B cell (primary cell): ENCODE data around the gene PLXNA3. TPM values are rescaled to one million over a fixed set of nuclear protein-coding genes. Genes with fewer than 3 reads are reported as not detected.

Experiments used
- ATAC-seq: fragments of 200-7000 bp; cut with Tn5 transposase; one replicate; pipeline ENCODE4 v1.10.0; 2021; ENCODE audit warnings: low read depth, mild to moderate bottlenecking, moderate number of reproducible peaks, moderate library complexity
- CTCF ChIA-PET: fragments of 350-600 bp; sonication (Branson Sonifier 250); formaldehyde crosslinking; loops from one replicate; lab custom pipeline; 2021; ENCODE audit warnings: antibody characterized with exemption, inconsistent platforms; lab: Charles Lee
- POLR2A ChIA-PET: fragments of 350-600 bp; sonication (Branson Sonifier 250); formaldehyde crosslinking; loops from one replicate; lab custom pipeline; 2021; ENCODE audit warnings: antibody characterized with exemption; lab: Charles Lee
- DNase-seq: peaks from one replicate; pipeline ENCODE4 v3.0.0; 2013
- H2AFZ ChIP-seq: 2 replicates; pipeline ENCODE4 v1.6.1; 2012; ENCODE audit warnings: mild to moderate bottlenecking, low read depth, low read length; ENCODE audit not compliant: insufficient read depth, poor library complexity, severe bottlenecking
- H3K27ac ChIP-seq, 2 donors: 1 replicate in 1 of 2; 2 replicates in 1 of 2; pipeline ENCODE4 v1.5.1; 2012 to 2013; ENCODE audit warnings: low read length in 2 of 2, mild to moderate bottlenecking in 2 of 2, moderate library complexity in 1 of 2
- H3K27me3 ChIP-seq, 4 experiments: fragments of 200-600 bp in 1 of 4; sonication (generic) in 1 of 4; replicated peaks in 1 of 4; 1 replicate in 2 of 4; 2 replicates in 2 of 4; pipeline versions ENCODE4 v1.6.1 to v1.7.0; 2013 to 2016; ENCODE audit warnings: low read length in 3 of 4, mild to moderate bottlenecking in 2 of 4, mixed read lengths in 1 of 4, moderate library complexity in 1 of 4; ENCODE audit not compliant: insufficient read depth in 4 of 4, control insufficient read depth in 3 of 4; ENCODE audit errors: control extremely low read depth in 1 of 4
- H3K36me3 ChIP-seq, 2 experiments: replicated peaks in 1 of 2; 1 replicate in 1 of 2; 2 replicates in 1 of 2; pipeline versions ENCODE4 v1.6.1 to v1.7.1; 2013; ENCODE audit warnings: low read length in 1 of 2; ENCODE audit not compliant: insufficient read depth in 2 of 2, control insufficient read depth in 1 of 2; ENCODE audit errors: control extremely low read depth in 1 of 2, extremely low read depth in 1 of 2
- H3K4me1 ChIP-seq, 2 donors: fragments of 200-600 bp in 1 of 2; sonication (generic) in 1 of 2; 1 replicate in 1 of 2; 2 replicates in 1 of 2; pipeline versions ENCODE4 v1.5.1 to v1.6.1; 2013 to 2017; ENCODE audit warnings: low read length in 2 of 2; ENCODE audit not compliant: control insufficient read depth in 2 of 2, insufficient read depth in 2 of 2
- H3K4me2 ChIP-seq: replicated peaks from 2 replicates; pipeline ENCODE3; 2012; ENCODE audit warnings: mild to moderate bottlenecking, low read depth, low read length; ENCODE audit not compliant: poor library complexity, severe bottlenecking
- H3K4me3 ChIP-seq, 5 experiments: fragments of 200-600 bp in 1 of 5; sonication (generic) in 1 of 5; 1 replicate in 3 of 5; 2 replicates in 2 of 5; pipeline versions ENCODE4 v1.5.1 to v1.7.0; 2011 to 2016; ENCODE audit warnings: low read length in 4 of 5, mild to moderate bottlenecking in 4 of 5, low read depth in 2 of 5, control low read depth in 1 of 5, moderate library complexity in 1 of 5; ENCODE audit not compliant: insufficient read depth in 1 of 5; ENCODE audit errors: control extremely low read depth in 1 of 5, extremely low read depth in 1 of 5
- H3K79me2 ChIP-seq: fragments of 200-600 bp; sonication (generic); one replicate; pipeline ENCODE4 v1.6.0; 2016; ENCODE audit warnings: low read length; ENCODE audit not compliant: control insufficient read depth, insufficient read depth
- H3K9ac ChIP-seq: fragments of 200-600 bp; sonication (generic); 2 replicates; pipeline ENCODE4 v1.6.1; 2017; ENCODE audit warnings: mild to moderate bottlenecking, low read length, moderate library complexity
- H3K9me3 ChIP-seq, 3 donors: one replicate each; pipeline versions ENCODE4 v1.6.1 to v1.7.1; 2013; ENCODE audit warnings: low read length in 2 of 3; ENCODE audit not compliant: control insufficient read depth in 2 of 3, insufficient read depth in 1 of 3; ENCODE audit errors: control extremely low read depth in 1 of 3
- H4K20me1 ChIP-seq: 2 replicates; pipeline ENCODE4 v1.6.0; 2012; ENCODE audit warnings: mild to moderate bottlenecking, low read length; ENCODE audit not compliant: insufficient read depth, control insufficient read depth, poor library complexity, severe bottlenecking
- H3K27ac Mint-ChIP-seq: one replicate; pipeline ENCODE4 v1.8.0; 2021; ENCODE audit warnings: mixed read lengths
- H3K27me3 Mint-ChIP-seq: one replicate; pipeline ENCODE4 v1.8.0; 2021; ENCODE audit warnings: mixed read lengths
- H3K4me1 Mint-ChIP-seq: one replicate; pipeline ENCODE4 v1.8.0; 2021; ENCODE audit warnings: mixed read lengths
- H3K4me3 Mint-ChIP-seq: one replicate; pipeline ENCODE4 v1.8.0; 2021; ENCODE audit warnings: mixed read lengths
- H3K9me3 Mint-ChIP-seq: one replicate; pipeline ENCODE4 v1.8.0; 2022; ENCODE audit warnings: mixed read lengths; ENCODE audit not compliant: insufficient read depth
- EZH2 ChIP-seq: IDR thresholded peaks from 2 replicates; pipeline ENCODE4 v1.6.1; 2012; ENCODE audit warnings: borderline replicate concordance, low read depth, mild to moderate bottlenecking, moderate library complexity, low read length; ENCODE audit not compliant: insufficient read depth, poor library complexity, severe bottlenecking
- WGBS: methylation state at CpG from one replicate; pipeline ENCODE4 v1.1.5; 2013; ENCODE audit warnings: missing lambda C conversion rate; ENCODE audit not compliant: insufficient coverage; 5-methylcytosine and 5-hydroxymethylcytosine counted together
- intact Hi-C: fragments of 100-400 bp; cut with micrococcal nuclease; formaldehyde crosslinking; loops from one replicate; pipeline ENCODE4 v1.10.0; 2022
- polyA plus RNA-seq: library from polyadenylated mRNA; depleted of rRNA; stranded (reverse); fragments of >200 nt; gene quantifications from 2 replicates; pipeline ENCODE4 v1.2.3, GENCODE V29; 2012
- total RNA-seq, 2 donors: library from RNA; stranded (reverse); fragments of 120-200 nt in 1 of 2; gene quantifications; 1 replicate in 1 of 2; 2 replicates in 1 of 2; pipeline versions ENCODE4 v1.2.3 to v1.2.4, GENCODE V29; 2013 to 2022
- TF ChIP-seq, protein P1 (sequence below): fragments of 200-600 bp; IDR thresholded peaks from one replicate; pipeline ENCODE4 v1.8.0; 2022; ENCODE audit warnings: antibody characterized with exemption, mild to moderate bottlenecking

Gene PLXNA3
- total and polyA plus RNA-seq, 2 donors (not counting 1 experiment from before 2014, with no cell fraction given) = 68.6 to 114 TPM

GRCh38 chrX:154426916-154427770, 30.9 kb upstream of the PLXNA3 start:
- peaks cover 9% of the 10 kb centered on the region for H3K79me2 ChIP-seq
- no peak overlapping the region for H3K4me3 ChIP-seq
- no peaks in the 10 kb centered on the region for H3K27me3 ChIP-seq
- ATAC-seq = no peak
- no peak overlapping the region for H2AFZ ChIP-seq
- H3K27me3 Mint-ChIP-seq = no peaks in the 10 kb centered on the region
- no peaks in the 10 kb centered on the region for H4K20me1 ChIP-seq
- H3K9me3 Mint-ChIP-seq = no peaks in the 10 kb centered on the region
- H3K4me3 Mint-ChIP-seq = no peak overlapping the region
- no peak overlapping the region for H3K9ac ChIP-seq
- DNase-seq = no peak
- ChIA-PET CTCF (no interaction called here), POLR2A (interaction anchor here (0.8 kb wide), 1 partner anchor 90 kb away, joined by 3 read pairs; no protein-coding TSS in a partner anchor)
- H3K4me2 ChIP-seq = no peak overlapping the region
- H3K4me1 ChIP-seq = peaks cover 6 to 15% of the 10 kb centered on the region in 2 donors
- no peak overlapping the region for H3K27ac ChIP-seq
- WGBS = 90% methylated on average over 2 of the region's 13 CpGs
- no peaks in the 10 kb centered on the region for H3K9me3 ChIP-seq
- no peaks in the 10 kb centered on the region for H3K36me3 ChIP-seq
- intact Hi-C loops = no loop called here
- TF ChIP-seq EZH2 = no peak
- TF ChIP-seq, protein P1, sequence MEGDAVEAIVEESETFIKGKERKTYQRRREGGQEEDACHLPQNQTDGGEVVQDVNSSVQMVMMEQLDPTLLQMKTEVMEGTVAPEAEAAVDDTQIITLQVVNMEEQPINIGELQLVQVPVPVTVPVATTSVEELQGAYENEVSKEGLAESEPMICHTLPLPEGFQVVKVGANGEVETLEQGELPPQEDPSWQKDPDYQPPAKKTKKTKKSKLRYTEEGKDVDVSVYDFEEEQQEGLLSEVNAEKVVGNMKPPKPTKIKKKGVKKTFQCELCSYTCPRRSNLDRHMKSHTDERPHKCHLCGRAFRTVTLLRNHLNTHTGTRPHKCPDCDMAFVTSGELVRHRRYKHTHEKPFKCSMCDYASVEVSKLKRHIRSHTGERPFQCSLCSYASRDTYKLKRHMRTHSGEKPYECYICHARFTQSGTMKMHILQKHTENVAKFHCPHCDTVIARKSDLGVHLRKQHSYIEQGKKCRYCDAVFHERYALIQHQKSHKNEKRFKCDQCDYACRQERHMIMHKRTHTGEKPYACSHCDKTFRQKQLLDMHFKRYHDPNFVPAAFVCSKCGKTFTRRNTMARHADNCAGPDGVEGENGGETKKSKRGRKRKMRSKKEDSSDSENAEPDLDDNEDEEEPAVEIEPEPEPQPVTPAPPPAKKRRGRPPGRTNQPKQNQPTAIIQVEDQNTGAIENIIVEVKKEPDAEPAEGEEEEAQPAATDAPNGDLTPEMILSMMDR = no peak
- H3K27ac Mint-ChIP-seq = no peak overlapping the region
- peaks cover 21% of the 10 kb centered on the region for H3K4me1 Mint-ChIP-seq
